ENCODE results near the gene F3. TPM values are rescaled to one million over a fixed set of nuclear protein-coding genes. Genes with fewer than 3 reads are reported as not detected.
"Not testable (repeated sequence)": the region's sequence is repeated elsewhere in the genome, so short reads cannot be mapped to it uniquely, and the experiment has no call there.

F3 gene
- total RNA-seq (10 to 100 TPM; 18.8 to 26.4 (median 20.0) TPM), polyA plus RNA-seq (16.7 TPM)
- long read RNA-seq, donor 1, transcript F3-201 (6 exons, 2,287 nt), result major isoform, 22 of 32 reads
- long read RNA-seq, donor 1, partial matches to known transcripts, result 3 of 32 reads
- long read RNA-seq, donor 1, other reads (novel, unspliced or antisense), result 5 of 32 reads
- long read RNA-seq, donor 2, transcript F3-201 (6 exons, 2,287 nt), result major isoform, 7 of 12 reads
- long read RNA-seq, donor 2, partial matches to known transcripts, result 3 of 12 reads
- long read RNA-seq, donor 2, other reads (novel, unspliced or antisense), result 2 of 12 reads
- long read RNA-seq, donor 3, transcript F3-201 (6 exons, 2,287 nt), result major isoform, 38 of 44 reads
- long read RNA-seq, donor 3, partial matches to known transcripts, result 0 of 44 reads
- long read RNA-seq, donor 3, other reads (novel, unspliced or antisense), result 2 of 44 reads
- long read RNA-seq, donor 4, partial matches to known transcripts, result 1 of 6 reads
- long read RNA-seq, donor 4, other reads (novel, unspliced or antisense), result 1 of 6 reads

GRCh38 chr1:94541246-94542087, at the start of gene F3:
F3 (minus strand) TSS chr1:94541759; CDS start chr1:94541636, 123 bp downstream.
- no peaks in the 10 kb centered on the region for H3K9me3 ChIP-seq (ENCODE audit: control insufficient read depth, low read length)
- intact Hi-C loops (cut with DNase I), result no loop called here
- H3K4me1 ChIP-seq (ENCODE audit: control insufficient read depth, insufficient read depth, low read length), result peaks cover 3% of the 10 kb centered on the region
- DNase-seq (peak; percentile 91 to 96 (median 95)), ATAC-seq (peak; percentile 94 to 96)
- peak within 1 kb of the TSS; percentile 55 for H3K4me3 ChIP-seq (ENCODE audit: low read length)
- 2% methylated on average over 90 of the region's 94 CpGs for WGBS
- H3K27ac ChIP-seq (ENCODE audit: low read length), result peak within 1 kb of the TSS; percentile 67
- H3K27me3 ChIP-seq (ENCODE audit: control insufficient read depth, insufficient read depth), result no peaks in the 10 kb centered on the region

GRCh38 chr1:94590203-94591137, 48.9 kb upstream of the F3 start:
- Histone ChIP-seq H3K4me1 (ENCODE audit: control insufficient read depth, insufficient read depth, low read length) (peaks cover 3% of the 10 kb centered on the region), H3K27me3 (ENCODE audit: control insufficient read depth, insufficient read depth) (no peaks in the 10 kb centered on the region), H3K9me3 (ENCODE audit: control insufficient read depth, low read length) (no peaks in the 10 kb centered on the region), H3K27ac (ENCODE audit: low read length) (no peak overlapping the region), H3K4me3 (ENCODE audit: low read length) (no peak overlapping the region)
- ATAC-seq (peak; percentile 68 to 69), DNase-seq (peak in 2 of 3 donors; percentile 27 to 75)
- 51% methylated on average over 7 of the region's 7 CpGs for WGBS
- intact Hi-C loops (cut with DNase I), result loop anchor here in 1 of 4 donors (10.0 kb wide), 1 partner anchor 56 kb away; no protein-coding TSS in a partner anchor

GRCh38 chr1:94589728-94590127, 48.2 kb upstream of the F3 start:
- Histone ChIP-seq H3K9me3 (ENCODE audit: control insufficient read depth, low read length) (no peaks in the 10 kb centered on the region), H3K27me3 (ENCODE audit: control insufficient read depth, insufficient read depth) (no peaks in the 10 kb centered on the region), H3K4me1 (ENCODE audit: control insufficient read depth, insufficient read depth, low read length) (peaks cover 3% of the 10 kb centered on the region), H3K27ac (ENCODE audit: low read length) (no peak overlapping the region), H3K4me3 (ENCODE audit: low read length) (no peak overlapping the region)
- intact Hi-C loops (cut with DNase I), result loop anchor here in 1 of 4 donors (10.0 kb wide), 1 partner anchor 55 kb away; no protein-coding TSS in a partner anchor
- no peak for DNase-seq
- WGBS, result 71% methylated on average over 4 of the region's 4 CpGs
- no peak for ATAC-seq

GRCh38 chr1:94582565-94582964, 41.0 kb upstream of the F3 start:
- no peak for ATAC-seq
- intact Hi-C loops (cut with DNase I), result no loop called here
- no peak for DNase-seq
- Histone ChIP-seq H3K4me3 (ENCODE audit: low read length) (no peak overlapping the region), H3K27me3 (ENCODE audit: control insufficient read depth, insufficient read depth) (no peaks in the 10 kb centered on the region), H3K27ac (ENCODE audit: low read length) (no peak overlapping the region), H3K4me1 (ENCODE audit: control insufficient read depth, insufficient read depth, low read length) (no peaks in the 10 kb centered on the region), H3K9me3 (ENCODE audit: control insufficient read depth, low read length) (no peaks in the 10 kb centered on the region)
- WGBS, result 97% methylated on average over 2 of the region's 2 CpGs

GRCh38 chr1:94580367-94581115, 39.0 kb upstream of the F3 start:
- DNase-seq, result no peak
- Histone ChIP-seq H3K4me3 (ENCODE audit: low read length) (no peak overlapping the region), H3K27me3 (ENCODE audit: control insufficient read depth, insufficient read depth) (no peaks in the 10 kb centered on the region), H3K4me1 (ENCODE audit: control insufficient read depth, insufficient read depth, low read length) (no peaks in the 10 kb centered on the region), H3K9me3 (ENCODE audit: control insufficient read depth, low read length) (no peaks in the 10 kb centered on the region), H3K27ac (ENCODE audit: low read length) (no peak overlapping the region)
- 68% methylated on average over 10 of the region's 10 CpGs for WGBS
- ATAC-seq, result no peak
- intact Hi-C loops (cut with DNase I), result no loop called here

GRCh38 chr1:94579876-94580294, 38.3 kb upstream of the F3 start:
- Histone ChIP-seq H3K27me3 (ENCODE audit: control insufficient read depth, insufficient read depth) (no peaks in the 10 kb centered on the region), H3K27ac (ENCODE audit: low read length) (no peak overlapping the region), H3K4me3 (ENCODE audit: low read length) (no peak overlapping the region), H3K4me1 (ENCODE audit: control insufficient read depth, insufficient read depth, low read length) (no peaks in the 10 kb centered on the region), H3K9me3 (ENCODE audit: control insufficient read depth, low read length) (no peaks in the 10 kb centered on the region)
- ATAC-seq (peak; percentile 24 to 40), DNase-seq (no peak)
- intact Hi-C loops (cut with DNase I), result no loop called here
- 50% methylated on average over 2 of the region's 2 CpGs for WGBS

GRCh38 chr1:94578856-94579255, 37.3 kb upstream of the F3 start:
- Histone ChIP-seq H3K27me3 (ENCODE audit: control insufficient read depth, insufficient read depth) (no peaks in the 10 kb centered on the region), H3K9me3 (ENCODE audit: control insufficient read depth, low read length) (no peaks in the 10 kb centered on the region), H3K4me3 (ENCODE audit: low read length) (no peak overlapping the region), H3K4me1 (ENCODE audit: control insufficient read depth, insufficient read depth, low read length) (no peaks in the 10 kb centered on the region), H3K27ac (ENCODE audit: low read length) (no peak overlapping the region)
- 84% methylated on average over 2 of the region's 2 CpGs for WGBS
- intact Hi-C loops (cut with DNase I), result no loop called here
- ATAC-seq (no peak), DNase-seq (no peak)

- H3K4me1 ChIP-seq (ENCODE audit: control insufficient read depth, insufficient read depth, low read length); DNase-seq; H3K27me3 ChIP-seq (ENCODE audit: control insufficient read depth, insufficient read depth); H3K4me3 ChIP-seq (ENCODE audit: low read length); H3K27ac ChIP-seq (ENCODE audit: low read length); H3K9me3 ChIP-seq (ENCODE audit: control insufficient read depth, low read length); ATAC-seq; intact Hi-C loops (cut with DNase I): not testable (repeated sequence)
Observed at GRCh38 chr1:94573917-94574316, 32.4 kb upstream of the F3 start.

GRCh38 chr1:94572780-94573179, 31.2 kb upstream of the F3 start:
- WGBS, result 89% methylated on average over 1 of the region's 1 CpG
- DNase-seq, result no peak
- Histone ChIP-seq H3K27ac (ENCODE audit: low read length) (no peak overlapping the region), H3K27me3 (ENCODE audit: control insufficient read depth, insufficient read depth) (no peaks in the 10 kb centered on the region), H3K4me3 (ENCODE audit: low read length) (no peak overlapping the region), H3K4me1 (ENCODE audit: control insufficient read depth, insufficient read depth, low read length) (no peaks in the 10 kb centered on the region), H3K9me3 (ENCODE audit: control insufficient read depth, low read length) (peaks cover 2% of the 10 kb centered on the region)
- intact Hi-C loops (cut with DNase I), result no loop called here
- no peak for ATAC-seq

GRCh38 chr1:94570965-94571364, 29.4 kb upstream of the F3 start:
- intact Hi-C loops (cut with DNase I); H3K27ac ChIP-seq (ENCODE audit: low read length); H3K4me1 ChIP-seq (ENCODE audit: control insufficient read depth, insufficient read depth, low read length); H3K9me3 ChIP-seq (ENCODE audit: control insufficient read depth, low read length); H3K27me3 ChIP-seq (ENCODE audit: control insufficient read depth, insufficient read depth); H3K4me3 ChIP-seq (ENCODE audit: low read length); ATAC-seq; DNase-seq: not testable (repeated sequence)
- WGBS, result 76% methylated on average over 9 of the region's 9 CpGs
